ENCODE results near the gene CHURC1.
A peak's percentile ranks its signal among the peaks of the same experiment; 100 is the strongest.

The CHURC1 gene

GRCh38 chr14:64926398-64926995 is 12.2 kb downstream of the CHURC1 start:
- no peak overlapping the region for H2AFZ ChIP-seq (ENCODE audit: low read depth, low read length)
- H3K36me3 ChIP-seq (ENCODE audit: insufficient read depth, low read length): peaks cover 63% of the 10 kb centered on the region

GRCh38 chr14:64927031-64927430 is 12.8 kb downstream of the CHURC1 start:
- no peaks in the 10 kb centered on the region for H3K9me3 ChIP-seq (ENCODE audit: insufficient read depth, low read length, severe bottlenecking)
- DNase-seq (no peak), ATAC-seq (ENCODE audit: insufficient read depth, low read depth) (no peak)
- no peak overlapping the region for H2AFZ ChIP-seq (ENCODE audit: low read depth, low read length)
- no peak overlapping the region for H3K4me3 ChIP-seq (ENCODE audit: low read depth in 1 of 2, low read length in 2 of 2)
- TF ChIP-seq EZH2 (IDR thresholded peaks at IDR 0.05; ENCODE audit: borderline replicate concordance, low read depth, low read length, severe bottlenecking): no peak
- no peak for TF ChIP-seq CTCF (IDR thresholded peaks at IDR 0.05; ENCODE audit: borderline replicate concordance, extremely low read depth, low read length, poor library complexity, severe bottlenecking)
- peaks cover 68% of the 10 kb centered on the region for H3K36me3 ChIP-seq (ENCODE audit: insufficient read depth, low read length)
- peak overlapping the region; percentile 48; the same call in 1 of the 2 replicates for H3K4me2 ChIP-seq (ENCODE audit: insufficient read depth, low read length)
- no peak overlapping the region for H3K9ac ChIP-seq (ENCODE audit: low read depth, low read length)
- H3K27ac ChIP-seq (ENCODE audit: low read length): peak overlapping the region; percentile 74
- H3K79me2 ChIP-seq (ENCODE audit: insufficient read depth, low read length): peaks cover 61% of the 10 kb centered on the region
- H4K20me1 ChIP-seq (ENCODE audit: insufficient read depth, low read length): no peaks in the 10 kb centered on the region; the same call in 1 of the 2 replicates
- H3K27me3 ChIP-seq (ENCODE audit: insufficient read depth, low read length, poor library complexity): no peaks in the 10 kb centered on the region
- H3K4me1 ChIP-seq (ENCODE audit: insufficient read depth, low read length): peaks cover 44% of the 10 kb centered on the region

More at GRCh38 chr14:64926398-64926995, 12.2 kb downstream of the CHURC1 start:
- TF ChIP-seq EZH2 (IDR thresholded peaks at IDR 0.05; ENCODE audit: borderline replicate concordance, low read depth, low read length, severe bottlenecking) (no peak), CTCF (IDR thresholded peaks at IDR 0.05; ENCODE audit: borderline replicate concordance, extremely low read depth, low read length, poor library complexity, severe bottlenecking) (no peak)
- H3K4me1 ChIP-seq (ENCODE audit: insufficient read depth, low read length): peaks cover 44% of the 10 kb centered on the region
- DNase-seq (no peak), ATAC-seq (ENCODE audit: insufficient read depth, low read depth) (no peak)
- H3K79me2 ChIP-seq (ENCODE audit: insufficient read depth, low read length): peaks cover 61% of the 10 kb centered on the region
- no peak overlapping the region for H3K4me3 ChIP-seq (ENCODE audit: low read depth in 1 of 2, low read length in 2 of 2)
- H3K27ac ChIP-seq (ENCODE audit: low read length): peak overlapping the region; percentile 54
- H3K27me3 ChIP-seq (ENCODE audit: insufficient read depth, low read length, poor library complexity): no peaks in the 10 kb centered on the region
- H3K4me2 ChIP-seq (ENCODE audit: insufficient read depth, low read length): no peak overlapping the region
- no peak overlapping the region for H3K9ac ChIP-seq (ENCODE audit: low read depth, low read length)
- H3K9me3 ChIP-seq (ENCODE audit: insufficient read depth, low read length, severe bottlenecking): no peaks in the 10 kb centered on the region
- no peaks in the 10 kb centered on the region; the same call in 1 of the 2 replicates for H4K20me1 ChIP-seq (ENCODE audit: insufficient read depth, low read length)

GRCh38 chr14:64928239-64929013 is 14.2 kb downstream of the CHURC1 start:
- Histone ChIP-seq H3K27ac (ENCODE audit: low read length) (peak overlapping the region; percentile 85), H3K9me3 (ENCODE audit: insufficient read depth, low read length, severe bottlenecking) (no peaks in the 10 kb centered on the region), H3K79me2 (ENCODE audit: insufficient read depth, low read length) (peaks cover 56% of the 10 kb centered on the region), H3K36me3 (ENCODE audit: insufficient read depth, low read length) (peaks cover 81% of the 10 kb centered on the region), H3K4me2 (ENCODE audit: insufficient read depth, low read length) (peak overlapping the region; percentile 48), H3K27me3 (ENCODE audit: insufficient read depth, low read length, poor library complexity) (no peaks in the 10 kb centered on the region), H4K20me1 (ENCODE audit: insufficient read depth, low read length) (no peaks in the 10 kb centered on the region; the same call in 1 of the 2 replicates), H3K4me3 (ENCODE audit: low read depth in 1 of 2, low read length in 2 of 2) (peak overlapping the region in 1 of 2 experiments; percentile 26; a peak in 2 of 4 replicates), H2AFZ (ENCODE audit: low read depth, low read length) (peak overlapping the region; percentile 32), H3K4me1 (ENCODE audit: insufficient read depth, low read length) (peaks cover 44% of the 10 kb centered on the region), H3K9ac (ENCODE audit: low read depth, low read length) (peak overlapping the region; percentile 42)
- ATAC-seq (ENCODE audit: insufficient read depth, low read depth) (peak; percentile 91), DNase-seq (peak; percentile 20)
- no peak for TF ChIP-seq EZH2 (IDR thresholded peaks at IDR 0.05; ENCODE audit: borderline replicate concordance, low read depth, low read length, severe bottlenecking)

GRCh38 chr14:64929014-64929359 is 14.7 kb downstream of the CHURC1 start:
- Histone ChIP-seq H4K20me1 (ENCODE audit: insufficient read depth, low read length) (no peaks in the 10 kb centered on the region; the same call in 1 of the 2 replicates), H3K27me3 (ENCODE audit: insufficient read depth, low read length, poor library complexity) (no peaks in the 10 kb centered on the region), H3K79me2 (ENCODE audit: insufficient read depth, low read length) (peaks cover 55% of the 10 kb centered on the region), H3K9me3 (ENCODE audit: insufficient read depth, low read length, severe bottlenecking) (no peaks in the 10 kb centered on the region), H2AFZ (ENCODE audit: low read depth, low read length) (peak overlapping the region; percentile 32), H3K9ac (ENCODE audit: low read depth, low read length) (peak overlapping the region; percentile 42), H3K4me2 (ENCODE audit: insufficient read depth, low read length) (peak overlapping the region; percentile 48), H3K36me3 (ENCODE audit: insufficient read depth, low read length) (peaks cover 82% of the 10 kb centered on the region), H3K4me1 (ENCODE audit: insufficient read depth, low read length) (peaks cover 44% of the 10 kb centered on the region), H3K27ac (ENCODE audit: low read length) (peak overlapping the region; percentile 85), H3K4me3 (ENCODE audit: low read depth in 1 of 2, low read length in 2 of 2) (peak overlapping the region in 1 of 2 experiments; percentile 26; a peak in 2 of 4 replicates)
- TF ChIP-seq EZH2 (IDR thresholded peaks at IDR 0.05; ENCODE audit: borderline replicate concordance, low read depth, low read length, severe bottlenecking): no peak
- peak; percentile 9 for TF ChIP-seq CTCF (IDR thresholded peaks at IDR 0.05; ENCODE audit: borderline replicate concordance, extremely low read depth, low read length, poor library complexity, severe bottlenecking)
- ATAC-seq (ENCODE audit: insufficient read depth, low read depth) (no peak), DNase-seq (peak; percentile 27)
